ENCODE data around the gene YPEL4.

The YPEL4 gene

DNA sequence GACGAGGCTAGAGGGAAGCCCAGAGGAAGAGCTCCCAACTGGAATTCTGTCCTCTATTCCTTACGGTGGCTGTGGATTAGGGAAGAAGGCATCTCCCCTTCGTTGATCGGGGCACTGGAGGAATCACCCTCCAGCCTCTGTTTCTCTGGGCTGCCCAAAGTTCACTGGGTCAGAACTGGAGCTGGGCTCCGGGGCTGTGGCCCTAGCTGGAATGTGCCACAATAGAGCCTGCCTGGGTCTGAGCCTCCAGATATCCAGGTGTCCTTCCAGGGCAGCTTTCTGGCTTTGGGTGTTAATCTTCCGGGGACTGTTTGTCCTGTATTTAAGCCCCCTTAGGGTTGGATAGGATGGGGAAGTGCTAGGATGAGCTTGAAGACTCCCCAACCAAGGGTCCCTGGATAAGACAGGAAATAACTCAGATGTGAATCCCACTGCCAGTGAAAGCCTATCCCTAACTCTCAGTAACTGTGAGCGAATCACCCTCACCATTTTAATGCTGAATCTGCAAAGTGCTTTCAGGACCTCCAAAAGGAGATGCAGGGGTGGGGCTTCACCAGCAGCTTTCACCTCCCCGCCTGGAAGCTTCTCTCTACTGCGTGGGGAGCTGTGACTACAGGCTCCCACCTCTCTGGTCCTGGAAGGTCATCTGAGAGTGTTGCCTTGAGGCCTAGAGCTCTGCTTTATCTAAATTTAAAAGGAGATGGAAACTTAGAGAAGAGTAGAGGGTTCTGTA lies 9.5 kb downstream of the YPEL4 start:
- Histone ChIP-seq H3K79me2 (no peaks in the 10 kb centered on the region), H3K27ac (no peak overlapping the region), H3K4me1 (no peaks in the 10 kb centered on the region), H3K27me3 (ENCODE audit: control insufficient read depth, insufficient read depth, low read length) (no peaks in the 10 kb centered on the region), H3K4me3 (ENCODE audit: low read depth, low read length) (no peak overlapping the region), H2AFZ (no peak overlapping the region), H3K9me3 (ENCODE audit: control insufficient read depth, low read length) (no peaks in the 10 kb centered on the region), H3K9ac (no peak overlapping the region), H3K36me3 (ENCODE audit: control insufficient read depth, insufficient read depth, low read length) (no peaks in the 10 kb centered on the region), H3K4me2 (ENCODE audit: low read length) (no peak overlapping the region)
- TF ChIP-seq, protein P1, sequence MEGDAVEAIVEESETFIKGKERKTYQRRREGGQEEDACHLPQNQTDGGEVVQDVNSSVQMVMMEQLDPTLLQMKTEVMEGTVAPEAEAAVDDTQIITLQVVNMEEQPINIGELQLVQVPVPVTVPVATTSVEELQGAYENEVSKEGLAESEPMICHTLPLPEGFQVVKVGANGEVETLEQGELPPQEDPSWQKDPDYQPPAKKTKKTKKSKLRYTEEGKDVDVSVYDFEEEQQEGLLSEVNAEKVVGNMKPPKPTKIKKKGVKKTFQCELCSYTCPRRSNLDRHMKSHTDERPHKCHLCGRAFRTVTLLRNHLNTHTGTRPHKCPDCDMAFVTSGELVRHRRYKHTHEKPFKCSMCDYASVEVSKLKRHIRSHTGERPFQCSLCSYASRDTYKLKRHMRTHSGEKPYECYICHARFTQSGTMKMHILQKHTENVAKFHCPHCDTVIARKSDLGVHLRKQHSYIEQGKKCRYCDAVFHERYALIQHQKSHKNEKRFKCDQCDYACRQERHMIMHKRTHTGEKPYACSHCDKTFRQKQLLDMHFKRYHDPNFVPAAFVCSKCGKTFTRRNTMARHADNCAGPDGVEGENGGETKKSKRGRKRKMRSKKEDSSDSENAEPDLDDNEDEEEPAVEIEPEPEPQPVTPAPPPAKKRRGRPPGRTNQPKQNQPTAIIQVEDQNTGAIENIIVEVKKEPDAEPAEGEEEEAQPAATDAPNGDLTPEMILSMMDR (IDR thresholded peaks at IDR 0.05): no peak

DNA sequence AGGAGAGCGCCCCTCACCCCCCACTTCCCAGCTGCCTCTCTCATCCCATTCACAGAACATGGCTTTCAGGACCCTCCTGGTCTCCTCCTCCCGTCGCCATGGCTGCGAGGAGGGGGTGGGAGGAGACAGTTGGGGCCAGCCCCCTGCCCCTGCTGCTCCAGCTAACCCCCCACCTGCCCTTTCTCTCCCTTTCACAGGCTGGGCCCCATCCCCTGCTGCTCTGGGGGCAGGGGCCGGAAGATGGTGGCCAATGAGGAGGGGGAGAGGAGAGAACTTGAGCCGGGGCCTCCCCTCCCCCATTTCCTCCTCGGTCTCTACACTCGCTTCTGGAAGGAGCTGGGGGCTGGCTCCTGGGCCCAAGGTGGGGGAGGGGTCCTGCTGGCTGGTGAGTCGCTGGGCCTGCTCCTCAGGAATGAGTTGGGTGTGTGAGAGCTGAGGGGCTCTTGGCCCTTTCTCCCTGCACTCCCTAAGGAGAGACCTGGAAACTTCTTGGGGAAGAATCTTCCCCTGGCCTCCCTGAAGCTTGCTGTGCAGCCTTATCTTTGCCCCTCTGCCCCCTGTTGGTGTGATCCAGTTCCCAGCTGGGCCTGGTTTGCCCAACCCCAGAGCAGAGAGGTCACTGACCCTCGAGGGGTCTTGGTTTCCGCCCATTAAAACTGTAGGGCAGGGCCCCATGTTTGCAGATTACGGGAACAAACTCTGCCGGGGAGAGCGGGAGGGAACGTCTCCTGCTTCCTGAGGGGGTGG lies 10.2 kb downstream of the YPEL4 start:
- H3K4me3 ChIP-seq (ENCODE audit: low read depth, low read length): no peak overlapping the region
- TF ChIP-seq, protein P1 (IDR thresholded peaks at IDR 0.05): no peak
- no peaks in the 10 kb centered on the region for H3K4me1 ChIP-seq
- no peaks in the 10 kb centered on the region for H3K79me2 ChIP-seq
- H3K9me3 ChIP-seq (ENCODE audit: control insufficient read depth, low read length): no peaks in the 10 kb centered on the region
- H3K27me3 ChIP-seq (ENCODE audit: control insufficient read depth, insufficient read depth, low read length): no peaks in the 10 kb centered on the region
- H3K36me3 ChIP-seq (ENCODE audit: control insufficient read depth, insufficient read depth, low read length): no peaks in the 10 kb centered on the region
- no peak overlapping the region for H2AFZ ChIP-seq
- H3K27ac ChIP-seq: no peak overlapping the region
- H3K4me2 ChIP-seq (ENCODE audit: low read length): peak overlapping the region; percentile 83
- no peak overlapping the region for H3K9ac ChIP-seq

DNA sequence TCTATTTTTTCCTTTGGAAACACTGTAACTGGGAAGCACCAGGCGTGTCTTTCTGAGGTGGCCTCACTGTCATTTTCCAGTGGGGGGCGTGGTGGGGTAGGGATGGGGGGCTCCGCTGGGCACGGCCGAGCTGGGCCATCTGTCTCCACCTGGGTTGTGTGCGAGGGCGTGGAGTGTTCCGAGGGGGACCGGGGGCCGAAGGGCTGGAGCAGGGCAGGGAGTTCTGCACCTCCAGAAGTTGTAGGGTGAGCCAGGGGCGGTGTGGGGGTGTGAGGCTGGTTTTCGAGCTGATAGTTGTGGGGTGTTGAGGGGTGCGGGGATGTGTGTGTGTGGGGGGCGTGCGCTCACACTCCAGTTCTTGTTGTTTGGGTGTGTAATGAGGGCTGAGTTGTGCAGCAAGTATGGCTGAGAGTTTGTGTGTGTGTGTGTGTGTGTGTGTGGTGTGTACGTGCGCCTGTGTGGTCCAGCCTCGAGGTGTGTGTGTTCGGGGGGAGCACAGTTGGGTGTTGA lies 10.8 kb downstream of the YPEL4 start:
- Histone ChIP-seq H3K9ac (no peak overlapping the region), H3K9me3 (ENCODE audit: control insufficient read depth, low read length) (no peaks in the 10 kb centered on the region), H3K27ac (no peak overlapping the region), H3K4me1 (no peaks in the 10 kb centered on the region), H3K4me3 (ENCODE audit: low read depth, low read length) (peak overlapping the region; percentile 73), H3K79me2 (no peaks in the 10 kb centered on the region), H2AFZ (peak overlapping the region; percentile 97), H3K36me3 (ENCODE audit: control insufficient read depth, insufficient read depth, low read length) (no peaks in the 10 kb centered on the region), H3K4me2 (ENCODE audit: low read length) (peak overlapping the region; percentile 83), H3K27me3 (ENCODE audit: control insufficient read depth, insufficient read depth, low read length) (no peaks in the 10 kb centered on the region)
- TF ChIP-seq, protein P1 (IDR thresholded peaks at IDR 0.05): no peak

DNA sequence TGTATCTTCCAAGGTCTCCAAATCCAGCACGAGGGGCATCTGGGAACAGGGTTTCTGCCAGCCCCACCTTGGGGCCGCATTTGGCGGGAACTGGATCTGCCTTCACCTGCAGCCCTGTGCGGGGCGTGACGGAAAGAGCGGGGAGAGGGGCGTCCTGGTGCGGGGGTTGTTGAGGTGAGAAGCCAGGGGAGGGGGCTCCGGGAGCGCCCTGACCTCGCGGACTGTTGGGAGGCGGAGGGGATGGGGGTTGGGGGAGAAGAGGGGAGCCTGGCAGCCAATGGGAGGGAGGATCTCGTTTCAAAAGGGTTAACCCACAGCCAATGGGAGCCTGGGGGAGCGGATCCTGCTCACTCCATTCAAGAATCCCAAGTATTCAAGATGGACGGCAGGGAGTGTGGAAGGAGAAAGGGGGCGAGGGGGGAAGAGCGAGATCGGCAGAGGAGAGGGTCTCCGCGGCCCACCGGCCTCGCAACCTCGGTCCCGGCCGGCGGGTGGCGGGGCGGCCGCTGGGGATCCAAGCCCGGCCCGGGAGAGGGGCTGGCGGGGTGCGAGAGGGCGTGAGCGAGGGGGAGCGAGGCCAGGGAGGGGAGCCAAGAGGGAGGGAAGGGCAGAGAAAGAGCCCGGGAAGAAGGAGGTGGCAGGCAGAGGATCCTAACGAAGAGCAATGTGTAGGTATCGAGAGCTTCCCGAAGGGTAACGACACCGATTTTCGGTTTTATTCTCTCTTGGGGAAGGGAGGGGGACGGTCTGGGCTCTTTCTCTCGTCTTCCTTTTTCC lies 11.5 kb downstream of the YPEL4 start:
- Histone ChIP-seq H3K4me1 (no peaks in the 10 kb centered on the region), H2AFZ (peak overlapping the region; percentile 97), H3K36me3 (ENCODE audit: control insufficient read depth, insufficient read depth, low read length) (no peaks in the 10 kb centered on the region), H3K4me3 (ENCODE audit: low read depth, low read length) (peak overlapping the region; percentile 73), H3K4me2 (ENCODE audit: low read length) (peak overlapping the region; percentile 83), H3K27me3 (ENCODE audit: control insufficient read depth, insufficient read depth, low read length) (no peaks in the 10 kb centered on the region), H3K27ac (peak overlapping the region; percentile 57), H3K9ac (no peak overlapping the region), H3K79me2 (no peaks in the 10 kb centered on the region), H3K9me3 (ENCODE audit: control insufficient read depth, low read length) (no peaks in the 10 kb centered on the region)
- TF ChIP-seq, protein P1 (IDR thresholded peaks at IDR 0.05): no peak

Data from parathyroid adenoma (tissue), 2 donors.